ENCODE measurements around the gene FARSA. TPM values are rescaled to one million over a fixed set of nuclear protein-coding genes. Genes with fewer than 3 reads are reported as not detected.
"Not testable (repeated sequence)": the region's sequence is repeated elsewhere in the genome, so short reads cannot be mapped to it uniquely, and the experiment has no call there.

FARSA gene
- total RNA-seq, 1 donor = 134 TPM

DNA sequence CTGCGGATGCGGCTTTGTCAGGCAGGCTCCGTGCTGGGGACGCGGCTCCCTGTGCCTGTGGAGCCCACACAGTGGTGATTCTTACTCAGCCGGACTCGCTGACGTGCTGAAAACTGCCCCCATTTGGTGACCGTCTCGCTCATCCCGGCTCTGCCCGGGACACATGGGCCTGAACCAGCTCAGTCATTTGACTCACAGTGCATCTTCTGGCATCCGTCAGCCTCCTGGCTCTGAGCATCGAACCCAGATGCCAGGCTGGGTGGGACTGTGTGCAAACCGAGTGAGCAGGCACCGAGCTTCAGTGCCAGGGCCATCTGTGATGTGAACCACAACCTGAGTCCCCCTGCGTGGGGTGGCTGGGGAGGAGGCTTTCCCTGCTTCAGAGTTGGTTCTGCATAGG, 37.1 kb downstream of the FARSA start:
- no peak for DNase-seq (ENCODE audit: low read depth in 2 of 3, low spot score in 2 of 3)

DNA sequence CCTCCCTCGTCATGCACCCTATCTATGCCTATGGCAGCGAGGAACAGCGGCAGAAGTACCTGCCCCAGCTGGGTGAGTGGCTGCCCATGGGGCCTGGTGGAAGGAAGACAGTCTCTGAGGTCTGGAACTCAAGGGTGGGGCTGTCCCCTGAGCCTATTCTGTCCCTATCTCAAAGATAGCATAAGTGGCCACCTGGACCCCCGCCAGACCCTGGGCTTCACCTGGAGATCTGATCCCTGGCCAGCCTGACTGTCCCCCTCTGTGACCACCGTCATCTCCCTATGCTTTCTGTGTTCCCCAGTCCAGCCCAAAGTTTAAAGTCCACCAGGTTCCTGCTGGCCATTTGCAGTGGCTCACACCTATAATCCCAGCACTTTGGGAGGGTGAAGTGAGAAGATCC, 39.9 kb downstream of the FARSA start:
- DNase-seq (ENCODE audit: low read depth in 2 of 3, low spot score in 2 of 3) = no peak

DNA sequence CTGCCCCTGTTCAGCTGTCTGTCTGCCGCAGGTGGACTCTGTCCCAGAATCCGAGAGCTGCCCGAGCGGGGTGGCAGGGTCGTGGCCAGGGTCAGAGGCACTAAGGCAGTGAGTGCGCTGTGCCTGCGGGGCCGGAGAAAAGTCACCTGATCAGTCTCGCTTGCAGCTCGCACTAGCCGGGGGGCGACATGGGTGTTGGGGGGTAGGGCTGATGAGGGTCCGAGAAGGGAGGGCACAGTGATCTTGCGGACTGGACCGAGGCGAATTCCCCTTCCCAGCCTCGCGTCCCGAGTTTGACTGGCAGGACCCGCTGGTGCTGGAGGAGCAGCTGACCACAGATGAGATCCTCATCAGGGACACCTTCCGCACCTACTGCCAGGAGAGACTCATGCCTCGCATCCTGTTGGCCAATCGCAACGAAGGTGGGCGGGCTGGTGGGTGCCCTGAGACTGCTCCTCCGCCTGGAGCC, 41.9 kb downstream of the FARSA start:
- no peak for DNase-seq (ENCODE audit: low read depth in 2 of 3, low spot score in 2 of 3)

DNA sequence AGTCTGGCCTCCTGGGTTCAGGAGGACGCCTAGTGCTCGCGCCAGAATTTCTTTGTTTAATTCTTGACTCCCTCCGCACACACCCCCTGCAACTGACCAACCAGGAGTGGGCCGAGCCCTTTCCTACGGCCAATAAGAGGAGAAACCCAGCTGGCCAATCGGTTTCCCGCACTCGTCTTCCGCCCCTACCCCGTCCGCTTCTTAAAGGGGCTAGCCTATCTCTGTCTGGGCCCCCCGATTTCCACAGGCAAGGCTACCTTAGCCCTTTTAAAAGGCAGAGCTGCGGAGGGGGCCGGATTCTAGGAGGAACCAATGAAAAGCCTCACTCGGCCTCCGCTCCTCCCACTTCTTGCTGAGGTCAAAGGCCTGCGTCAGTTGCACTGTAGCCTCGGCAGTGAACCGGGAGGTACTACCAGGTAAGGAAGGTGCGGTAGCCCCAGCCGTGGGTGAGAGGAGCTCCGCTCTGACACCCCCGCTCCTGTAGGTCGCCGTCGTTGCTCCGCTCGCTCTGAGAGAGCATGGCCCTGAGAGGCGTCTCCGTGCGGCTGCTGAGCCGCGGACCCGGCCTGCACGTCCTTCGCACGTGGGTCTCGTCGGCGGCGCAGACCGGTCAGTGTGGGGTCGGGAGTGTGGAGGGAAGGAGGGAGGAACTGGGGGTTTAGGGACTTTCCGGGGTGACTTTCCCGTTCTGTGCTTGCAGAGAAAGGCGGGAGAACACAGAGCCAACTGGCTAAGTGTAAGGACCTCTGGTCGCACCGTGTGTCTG, 42.5 kb downstream of the FARSA start, which contains the start of gene GCDH:
GCDH (plus strand) TSS at position 374 of the 766 bp plus-strand sequence; CDS start at position 519, 145 bp downstream.
- DNase-seq (ENCODE audit: low read depth in 2 of 3, low spot score in 2 of 3) = peak; percentile 88 to 100 (median 98)

DNA sequence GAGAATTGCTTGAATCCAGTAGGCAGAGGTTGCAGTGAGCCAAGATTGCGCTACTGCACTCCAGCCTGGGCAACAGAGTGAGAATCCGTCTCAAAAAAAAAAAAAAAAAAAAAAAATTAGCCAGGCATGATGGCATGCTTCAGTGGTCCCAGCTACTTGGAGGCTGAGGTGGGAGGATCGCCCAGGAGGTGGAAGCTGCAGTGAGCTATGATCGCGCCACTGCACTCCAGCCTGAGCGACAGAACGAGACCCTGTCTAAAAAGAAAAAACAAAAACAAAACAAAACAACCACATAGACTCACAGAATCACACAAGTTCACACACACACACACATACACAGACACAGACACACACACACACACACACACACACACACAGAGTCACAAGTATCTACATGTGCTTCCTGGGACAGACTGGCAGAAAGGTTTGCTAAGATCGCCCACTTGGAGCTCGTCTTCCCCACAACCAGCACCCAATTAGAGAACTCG, 43.2 kb downstream of the FARSA start:
- DNase-seq (ENCODE audit: low read depth in 2 of 3, low spot score in 2 of 3) = not testable (repeated sequence)

DNA sequence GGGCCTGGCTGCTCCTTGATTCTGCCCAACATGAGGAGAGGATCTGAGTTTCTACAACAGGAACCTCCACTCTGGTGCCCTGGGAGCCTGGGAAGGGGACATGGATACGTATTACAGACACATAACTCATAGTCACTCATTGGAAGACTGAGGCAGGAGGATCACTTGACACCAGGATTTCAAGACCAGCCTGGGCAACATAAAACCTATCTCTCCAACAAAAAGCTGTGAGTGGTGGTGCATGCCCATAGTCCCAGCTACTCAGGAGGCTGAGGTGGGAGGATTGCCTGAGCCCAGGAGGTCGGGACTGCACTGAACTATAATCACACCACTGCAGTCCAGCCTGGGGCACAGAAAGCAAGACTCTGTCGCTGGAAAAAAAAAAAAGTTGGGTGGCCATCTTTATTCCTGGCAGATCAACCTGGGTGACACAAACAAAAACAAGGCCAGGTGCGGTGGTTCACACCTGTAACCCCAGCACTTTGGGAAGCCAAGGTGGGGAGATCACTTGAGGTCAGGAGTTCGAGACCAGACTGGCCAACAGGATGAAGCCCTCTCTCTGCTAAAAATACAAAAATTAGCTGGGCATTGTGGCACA, 45.4 kb downstream of the FARSA start:
- no peak for DNase-seq (ENCODE audit: low read depth in 2 of 3, low spot score in 2 of 3)

DNA sequence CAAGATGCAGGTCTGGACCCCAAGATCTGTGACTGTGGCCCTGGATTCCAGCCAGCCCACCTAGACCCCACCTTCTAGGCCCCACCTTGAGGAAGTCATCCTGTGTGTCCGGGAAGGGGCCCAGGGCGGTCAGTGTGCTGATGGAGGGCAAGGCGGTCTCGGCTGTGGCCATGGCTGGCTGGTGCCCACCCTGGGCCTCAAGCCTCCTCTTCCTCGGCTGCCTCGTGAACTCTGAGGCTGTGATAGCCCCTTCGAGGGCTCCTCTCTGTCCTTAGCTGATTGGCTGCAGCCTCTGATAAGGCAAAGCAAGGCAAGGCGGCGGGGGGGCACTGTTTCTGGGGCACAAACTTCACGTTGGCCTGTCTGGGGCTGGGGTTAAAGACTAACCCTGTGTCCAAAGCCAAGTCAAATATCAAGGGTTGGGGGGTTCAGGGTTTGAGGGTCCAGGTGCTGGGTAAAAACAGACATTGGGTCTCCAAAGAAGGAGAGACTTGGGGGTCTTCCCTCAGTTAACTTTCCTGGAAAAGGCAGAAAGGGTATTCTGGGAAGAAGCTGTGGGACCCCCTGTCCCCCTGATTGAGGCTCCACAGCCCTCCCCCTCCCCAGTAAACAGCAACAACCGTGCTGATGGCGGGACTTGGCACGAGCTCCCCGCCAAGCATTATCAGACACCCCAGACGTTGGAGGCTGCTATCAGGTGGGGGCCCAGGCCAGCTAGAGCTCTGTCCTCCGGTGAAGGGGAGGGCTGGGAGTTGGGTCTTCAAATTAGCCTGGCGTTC, 46.4 kb downstream of the FARSA start, which contains the start of gene KLF1:
KLF1 (minus strand) TSS at position 233 of the 779 bp plus-strand sequence; CDS start at position 172, 61 bp downstream.
- DNase-seq (ENCODE audit: low read depth in 2 of 3, low spot score in 2 of 3) = peak in 1 of 3 donors; percentile 25

DNA sequence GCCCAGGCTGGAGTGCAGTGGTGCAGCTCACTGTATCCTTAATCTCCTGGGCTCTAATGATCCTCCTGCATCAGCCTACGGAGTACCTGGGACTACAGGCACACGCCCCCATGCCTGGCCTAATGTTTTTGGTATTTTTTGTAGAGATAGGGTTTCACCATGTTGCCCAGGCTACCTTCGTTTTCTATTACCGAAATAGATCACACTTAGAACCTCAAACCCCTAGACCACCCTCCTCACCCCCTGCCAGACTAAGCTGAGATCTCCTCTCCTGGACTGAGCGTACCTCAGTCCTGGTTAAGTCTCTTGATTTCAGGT, 46.9 kb downstream of the FARSA start:
- no peak for DNase-seq (ENCODE audit: low read depth in 2 of 3, low spot score in 2 of 3)

DNA sequence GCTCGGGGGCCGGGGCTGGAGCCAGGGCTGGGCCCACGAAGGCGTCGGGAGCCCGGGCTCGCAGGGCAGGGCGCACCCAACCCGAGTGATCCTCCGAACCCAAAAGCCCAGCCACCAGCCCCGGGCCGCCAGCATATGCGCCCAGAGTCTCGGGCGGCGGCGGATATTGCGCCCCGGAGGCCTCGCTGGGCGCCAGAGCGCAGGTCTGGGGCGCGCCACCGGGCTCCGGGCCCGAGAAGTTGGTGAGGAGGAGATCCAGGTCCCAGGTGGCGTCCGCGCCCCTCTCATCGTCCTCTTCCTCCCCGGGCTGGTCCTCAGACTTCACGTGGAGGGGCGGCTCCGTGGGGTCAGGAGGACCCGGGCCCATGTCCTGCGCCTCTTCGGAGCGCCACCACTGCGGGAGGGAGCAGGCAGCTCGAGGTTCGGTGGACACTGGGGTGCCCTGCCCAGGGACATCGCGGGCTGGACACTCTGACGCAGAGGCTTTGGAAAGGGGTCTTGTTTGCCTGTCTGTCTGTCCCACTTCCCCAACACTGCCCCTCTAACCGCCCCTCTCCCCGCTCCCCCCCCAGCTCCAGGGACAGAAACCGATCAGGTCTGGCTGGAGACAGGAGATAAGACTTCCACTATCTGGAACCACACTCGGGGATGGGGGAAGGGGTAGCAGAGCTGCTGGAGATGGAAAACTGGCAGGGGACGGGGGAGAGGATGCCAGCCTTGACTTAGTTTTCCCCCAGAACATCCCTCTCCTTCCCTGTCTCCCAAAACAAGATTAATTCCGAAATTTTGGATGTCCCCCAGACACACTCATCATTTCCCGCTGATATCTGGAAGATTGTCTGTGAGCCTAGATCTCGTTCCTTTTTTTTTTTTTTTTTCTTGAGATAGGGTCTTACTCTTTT, 47.5 kb downstream of the FARSA start:
- peak in 2 of 3 donors; percentile 39 to 61 for DNase-seq (ENCODE audit: low read depth in 2 of 3, low spot score in 2 of 3)

DNA sequence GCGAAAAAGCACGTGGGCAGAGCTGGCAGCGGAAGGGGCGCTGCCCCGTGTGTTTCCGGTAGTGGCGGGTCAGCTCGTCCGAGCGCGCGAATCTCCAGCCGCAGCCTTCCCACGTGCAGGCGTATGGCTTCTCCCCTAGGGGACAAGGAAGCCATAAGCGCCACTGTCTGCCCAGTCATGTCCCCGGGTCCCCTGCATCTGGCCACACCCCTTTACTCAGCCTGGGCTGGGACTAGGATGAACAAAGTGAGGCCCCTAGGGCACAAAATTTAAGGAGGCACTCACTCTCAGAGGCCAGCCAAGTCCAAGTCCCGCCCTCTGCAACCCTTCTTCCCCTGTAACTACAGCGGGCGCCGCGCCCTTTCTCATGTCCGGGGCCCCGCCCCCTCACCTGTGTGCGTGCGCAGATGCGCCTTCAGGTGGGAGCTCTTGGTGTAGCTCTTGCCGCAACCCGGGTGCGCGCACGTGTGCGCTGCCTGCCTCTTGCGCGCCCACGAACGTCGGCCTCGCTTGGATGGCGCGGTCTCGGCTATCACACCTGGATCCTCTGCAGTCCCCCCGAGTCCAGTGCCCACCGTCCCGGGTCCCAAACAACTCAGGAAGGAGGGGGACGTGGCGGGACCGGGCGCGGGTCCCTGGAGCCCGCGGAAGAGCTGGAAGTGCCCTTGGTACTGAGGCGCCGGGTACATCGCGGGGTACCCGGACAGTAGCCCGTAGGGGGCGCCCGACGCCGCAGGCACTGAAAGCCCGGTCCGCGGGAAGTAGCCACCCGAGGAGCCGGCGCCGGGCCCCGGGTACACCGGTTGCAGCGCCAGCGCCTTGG, 48.4 kb downstream of the FARSA start:
- DNase-seq (ENCODE audit: low read depth in 2 of 3, low spot score in 2 of 3) = peak; percentile 76 to 78 (median 78)

DNA sequence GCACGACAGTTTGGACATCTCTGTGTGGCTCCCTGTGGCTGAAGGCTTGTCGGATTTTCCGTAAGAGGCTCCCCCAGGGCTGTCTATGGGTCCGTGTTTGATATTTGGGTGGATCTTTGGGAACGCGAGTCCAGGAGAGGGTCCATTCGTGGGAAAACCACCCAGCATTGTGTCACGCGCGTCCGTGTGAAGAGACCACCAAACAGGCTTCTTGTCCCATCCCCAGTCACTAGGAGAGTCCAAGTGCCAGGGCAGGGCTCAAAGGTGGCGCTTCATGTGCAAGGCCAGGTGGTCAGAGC, 48.9 kb downstream of the FARSA start:
- no peak for DNase-seq (ENCODE audit: low read depth in 2 of 3, low spot score in 2 of 3)

DNA sequence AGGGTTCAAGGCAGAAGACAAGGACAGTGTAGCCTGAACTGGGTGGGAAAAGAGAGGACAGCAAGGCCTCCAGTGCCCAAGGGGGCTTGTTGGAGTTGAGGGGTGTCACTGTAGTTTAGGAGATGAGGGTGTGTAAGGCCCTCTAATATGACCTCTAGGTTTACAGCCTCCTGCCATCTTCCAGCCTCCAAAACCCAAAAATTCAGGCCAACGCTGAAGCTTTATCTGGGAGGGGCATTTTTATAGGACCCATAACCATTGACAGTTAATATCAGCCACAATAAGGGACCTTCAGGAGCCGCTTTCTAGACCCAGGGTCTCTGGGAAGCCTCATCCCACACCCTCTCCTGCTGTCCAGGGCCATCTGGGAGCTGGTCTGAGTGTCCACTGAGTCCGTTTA, 49.3 kb downstream of the FARSA start:
- no peak for DNase-seq (ENCODE audit: low read depth in 2 of 3, low spot score in 2 of 3)

DNA sequence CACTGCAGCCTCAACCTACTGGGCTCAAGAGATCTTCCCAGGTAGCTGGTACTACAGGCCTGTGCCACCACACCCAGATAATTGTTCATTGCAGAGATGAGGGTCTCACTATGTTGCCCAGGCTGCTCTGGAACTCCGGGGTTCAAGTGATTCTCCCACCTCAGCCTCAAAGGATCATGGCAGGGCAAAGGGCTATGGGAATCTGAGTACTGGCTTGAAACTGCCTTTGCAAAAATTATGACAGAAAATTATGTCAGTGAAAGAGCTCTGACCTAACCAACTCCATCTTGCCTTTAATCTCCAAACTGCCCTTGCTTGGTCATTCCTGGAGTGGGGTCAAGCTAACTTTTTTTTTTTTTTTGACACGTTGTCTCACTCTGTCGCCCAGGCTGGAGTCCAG, 50.9 kb downstream of the FARSA start:
- DNase-seq (ENCODE audit: low read depth in 2 of 3, low spot score in 2 of 3) = no peak

DNA sequence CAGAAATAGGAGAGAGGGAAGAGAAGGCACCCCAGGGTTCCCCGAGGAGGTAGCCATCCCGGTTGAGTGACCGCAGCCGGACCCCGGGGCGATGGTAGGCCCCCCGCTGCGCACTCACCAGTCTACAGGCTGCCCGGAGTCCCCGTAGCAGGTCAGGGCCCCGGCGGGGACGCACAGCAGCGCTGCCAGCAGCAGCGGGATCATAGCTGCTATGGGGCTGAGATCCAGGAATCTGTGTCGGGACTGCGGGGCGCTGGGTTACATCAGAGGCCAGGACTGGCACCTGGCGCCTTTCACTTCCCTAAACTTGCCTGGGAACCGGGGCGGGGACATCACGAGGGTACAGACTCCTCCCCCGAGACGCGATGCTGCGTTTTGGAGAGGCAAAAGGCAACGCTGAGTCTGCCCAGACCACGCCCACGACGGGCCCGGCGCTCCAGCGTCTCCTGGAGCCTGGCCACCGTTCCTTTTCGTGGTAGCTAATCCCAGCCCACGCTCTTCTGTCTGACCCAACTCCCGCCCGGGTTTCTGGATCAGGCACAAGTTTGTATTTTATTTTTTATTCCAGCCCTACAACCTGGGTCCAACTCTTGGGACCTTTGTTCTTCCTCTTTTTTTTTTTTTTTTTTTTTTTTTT, 52.2 kb downstream of the FARSA start, which contains the start of gene DNASE2:
DNASE2 (minus strand) TSS at position 278 of the 637 bp plus-strand sequence; CDS start at position 204, 74 bp downstream.
- DNase-seq (ENCODE audit: low read depth in 2 of 3, low spot score in 2 of 3) = peak; percentile 58 to 97 (median 95)

DNA sequence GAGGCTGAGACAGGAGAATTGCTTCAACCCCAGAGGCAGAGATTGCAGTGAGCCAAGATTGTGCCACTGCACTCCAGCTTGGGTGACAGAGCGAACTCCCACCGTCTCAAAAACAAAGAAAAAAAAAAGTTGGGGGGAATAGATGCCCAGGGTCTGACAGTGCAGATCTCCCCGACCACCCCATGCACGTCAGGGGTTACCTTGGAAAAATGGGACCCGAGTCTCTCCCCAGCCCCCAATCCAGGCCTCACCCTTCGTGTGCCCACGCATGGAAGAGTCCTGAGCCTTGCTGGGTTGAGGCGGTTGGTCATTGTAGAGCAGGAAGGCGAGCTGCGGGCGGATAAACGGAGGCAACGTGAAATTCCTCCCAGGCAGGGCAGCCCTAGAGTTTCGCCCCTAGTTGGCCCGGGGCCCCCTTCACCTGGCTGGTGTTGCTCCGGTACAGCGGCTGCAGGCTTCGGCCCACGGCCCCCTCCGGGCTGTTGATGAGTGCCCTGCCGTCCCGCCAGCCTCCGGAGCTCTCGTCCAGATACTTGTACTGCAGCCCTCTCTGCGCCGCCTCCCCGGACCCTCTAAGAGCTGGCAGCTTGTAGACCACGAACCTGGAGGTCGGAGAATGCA, 52.9 kb downstream of the FARSA start:
- DNase-seq (ENCODE audit: low read depth in 2 of 3, low spot score in 2 of 3) = peak in 1 of 3 donors; percentile 17

DNA sequence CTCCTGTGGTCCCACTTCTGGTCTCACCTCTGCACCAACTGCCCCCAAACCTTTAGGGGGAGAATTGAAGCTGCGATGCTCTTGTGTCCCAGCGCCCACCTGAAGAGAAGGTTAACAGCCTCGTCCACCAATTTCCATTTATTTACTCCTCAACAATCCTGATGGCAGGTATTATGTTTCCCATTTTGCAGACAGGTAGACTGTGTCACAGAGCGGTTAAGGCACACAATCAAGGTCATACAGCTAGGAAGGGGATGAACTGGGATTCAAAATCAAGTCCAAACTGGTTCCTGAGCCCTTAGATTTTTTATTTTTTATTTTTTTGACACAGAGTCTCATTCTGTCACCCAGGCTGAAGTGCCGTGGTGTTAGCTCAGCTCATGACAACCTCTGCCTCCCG, 58.4 kb downstream of the FARSA start:
- DNase-seq (ENCODE audit: low read depth in 2 of 3, low spot score in 2 of 3) = no peak

DNA sequence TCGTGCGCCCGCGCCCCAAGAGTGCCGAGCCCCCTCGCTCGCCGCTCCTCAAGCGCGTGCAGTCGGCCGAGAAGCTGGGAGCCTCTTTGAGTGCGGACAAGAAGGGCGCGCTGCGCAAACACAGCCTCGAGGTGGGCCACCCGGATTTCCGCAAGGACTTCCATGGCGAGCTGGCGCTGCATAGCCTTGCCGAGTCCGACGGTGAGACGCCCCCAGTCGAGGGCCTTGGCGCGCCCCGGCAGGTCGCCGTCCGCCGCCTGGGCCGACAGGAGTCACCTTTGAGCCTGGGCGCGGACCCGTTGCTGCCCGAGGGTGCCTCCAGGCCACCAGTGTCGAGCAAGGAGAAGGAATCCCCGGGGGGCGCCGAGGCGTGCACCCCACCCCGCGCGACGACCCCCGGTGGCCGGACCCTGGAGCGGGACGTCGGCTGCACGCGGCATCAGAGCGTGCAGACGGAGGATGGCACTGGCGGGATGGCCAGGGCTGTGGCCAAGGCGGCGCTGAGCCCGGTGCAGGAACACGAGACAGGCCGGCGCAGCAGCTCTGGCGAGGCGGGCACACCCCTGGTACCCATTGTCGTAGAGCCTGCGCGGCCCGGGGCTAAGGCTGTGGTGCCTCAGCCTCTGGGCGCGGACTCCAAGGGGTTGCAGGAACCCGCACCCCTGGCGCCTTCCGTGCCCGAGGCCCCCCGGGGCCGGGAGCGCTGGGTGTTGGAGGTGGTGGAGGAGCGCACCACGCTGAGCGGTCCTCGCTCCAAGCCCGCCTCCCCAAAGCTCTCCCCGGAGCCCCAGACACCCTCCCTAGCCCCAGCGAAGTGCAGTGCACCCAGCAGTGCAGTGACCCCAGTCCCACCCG, 59.4 kb downstream of the FARSA start:
- no peak for DNase-seq (ENCODE audit: low read depth in 2 of 3, low spot score in 2 of 3)
